H7 (cell line): ENCODE data around the gene KCNMA1. TPM values are rescaled to one million over a fixed set of nuclear protein-coding genes. Genes with fewer than 3 reads are reported as not detected.

ENCODE experiments used
- DNase-seq: peaks from one replicate; pipeline ENCODE4 v3.0.0; 2012
- H3K27me3 ChIP-seq: 2 replicates; pipeline ENCODE4 v1.6.0; 2011; ENCODE audit warnings: mild to moderate bottlenecking, low read length; ENCODE audit not compliant: control insufficient read depth, insufficient read depth
- H3K36me3 ChIP-seq: replicated peaks from 2 replicates; pipeline ENCODE4 v1.5.1; 2011; ENCODE audit warnings: low read length; ENCODE audit not compliant: control insufficient read depth, insufficient read depth
- H3K4me3 ChIP-seq: 2 replicates; pipeline ENCODE4 v1.5.1; 2011; ENCODE audit warnings: low read depth, mild to moderate bottlenecking, control low read depth, low read length, moderate library complexity; ENCODE audit not compliant: insufficient read depth
- total RNA-seq: library from RNA; depleted of rRNA; stranded (reverse); fragments of >200 nt; shearing (Covaris generic); gene quantifications from 2 replicates; pipeline ENCODE4 v1.2.3, GENCODE V29; 2014

The KCNMA1 gene
- total RNA-seq, 1 experiment from 2014 or later: 0.94 TPM

GRCh38 chr10:77360835-77361234 is 276.8 kb downstream of the KCNMA1 start:
- Histone ChIP-seq H3K4me3 (no peak overlapping the region), H3K36me3 (no peaks in the 10 kb centered on the region), H3K27me3 (no peaks in the 10 kb centered on the region; the same call in 1 of the 2 replicates)
- no peak for DNase-seq

DNA sequence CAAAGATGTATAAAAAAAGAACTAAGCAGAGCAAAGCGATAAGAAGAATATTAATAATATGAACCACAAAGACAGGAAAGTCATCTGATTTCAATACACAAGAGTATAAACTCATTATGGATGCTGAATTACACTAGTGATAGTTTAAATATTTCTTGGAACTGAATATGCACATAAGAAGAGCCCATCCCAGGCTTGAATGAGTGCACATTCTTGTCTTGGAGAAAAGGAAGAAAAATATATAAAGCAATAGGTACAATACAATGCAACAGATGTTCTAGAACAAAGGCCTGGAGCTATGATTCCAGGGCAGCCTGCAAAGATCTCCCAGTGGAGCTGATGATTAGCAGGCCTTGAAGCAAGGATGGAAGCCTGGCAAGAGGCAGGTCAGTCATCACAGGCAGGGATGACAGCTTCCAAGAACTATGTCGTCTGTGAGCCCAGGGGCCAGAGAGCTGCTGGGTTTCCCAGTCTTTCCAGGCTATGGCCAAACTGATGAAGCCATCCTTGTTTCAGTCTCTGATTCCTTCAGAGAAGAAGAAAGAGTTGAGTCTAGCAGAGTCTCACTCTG is 277.6 kb downstream of the KCNMA1 start:
- H3K36me3 ChIP-seq: no peaks in the 10 kb centered on the region
- DNase-seq: no peak
- H3K4me3 ChIP-seq: no peak overlapping the region
- H3K27me3 ChIP-seq: no peaks in the 10 kb centered on the region

- no peaks in the 10 kb centered on the region for H3K27me3 ChIP-seq
- DNase-seq: no peak
- no peaks in the 10 kb centered on the region for H3K36me3 ChIP-seq
- H3K4me3 ChIP-seq: no peak overlapping the region
Observed at GRCh38 chr10:77359287-77359691, 278.3 kb downstream of the KCNMA1 start.

DNA sequence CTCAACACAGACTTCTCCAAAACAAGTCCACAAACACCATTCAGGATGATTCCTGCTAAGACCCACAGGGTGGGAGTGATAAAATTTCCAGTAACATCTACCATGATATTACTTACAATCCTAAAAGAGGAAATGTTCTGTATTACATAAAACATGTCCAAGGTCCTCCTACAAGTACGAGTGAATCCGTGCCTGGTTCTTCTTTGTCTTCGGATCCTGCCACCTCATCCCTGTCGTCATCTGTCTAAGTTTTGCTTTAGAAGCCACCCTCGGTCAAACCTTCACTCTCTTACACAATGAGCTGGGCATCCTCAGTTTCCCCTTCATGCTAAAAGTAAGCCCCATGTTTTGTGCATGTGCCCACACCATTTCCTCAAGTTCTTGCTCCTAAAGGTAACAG is 279.0 kb downstream of the KCNMA1 start:
- H3K36me3 ChIP-seq: no peaks in the 10 kb centered on the region
- H3K27me3 ChIP-seq: no peaks in the 10 kb centered on the region
- DNase-seq: no peak
- H3K4me3 ChIP-seq: no peak overlapping the region

GRCh38 chr10:77357611-77358310 is 279.8 kb downstream of the KCNMA1 start:
- DNase-seq: no peak
- no peaks in the 10 kb centered on the region for H3K36me3 ChIP-seq
- H3K27me3 ChIP-seq: no peaks in the 10 kb centered on the region
- H3K4me3 ChIP-seq: no peak overlapping the region

GRCh38 chr10:77357185-77357584 is 280.4 kb downstream of the KCNMA1 start:
- DNase-seq: no peak
- Histone ChIP-seq H3K4me3 (no peak overlapping the region), H3K27me3 (no peaks in the 10 kb centered on the region), H3K36me3 (no peaks in the 10 kb centered on the region)

- no peaks in the 10 kb centered on the region for H3K27me3 ChIP-seq
- H3K36me3 ChIP-seq: no peaks in the 10 kb centered on the region
- no peak for DNase-seq
- H3K4me3 ChIP-seq: no peak overlapping the region
Observed at GRCh38 chr10:77355844-77356243, 281.8 kb downstream of the KCNMA1 start.

DNA sequence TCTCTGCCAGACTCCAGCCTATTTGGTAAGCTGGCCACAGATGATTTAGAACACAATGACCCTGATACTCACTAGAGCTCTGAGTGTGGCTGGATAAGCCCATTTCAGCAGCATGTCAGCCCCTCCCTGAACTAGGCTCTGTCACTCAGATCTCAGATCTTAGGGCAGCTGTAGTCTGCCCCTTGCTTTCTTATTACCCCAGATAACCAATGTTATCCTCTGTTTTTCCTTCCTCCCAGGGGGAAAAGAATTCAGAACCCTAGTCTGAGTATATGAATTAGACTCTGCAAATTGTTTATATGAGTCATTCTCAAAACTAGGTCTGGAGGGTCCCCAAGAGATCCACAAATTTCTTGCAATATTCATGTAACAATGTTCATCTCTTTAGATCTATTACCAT is 286.2 kb downstream of the KCNMA1 start:
- Histone ChIP-seq H3K27me3 (no peaks in the 10 kb centered on the region), H3K4me3 (no peak overlapping the region), H3K36me3 (no peaks in the 10 kb centered on the region)
- DNase-seq: no peak

DNA sequence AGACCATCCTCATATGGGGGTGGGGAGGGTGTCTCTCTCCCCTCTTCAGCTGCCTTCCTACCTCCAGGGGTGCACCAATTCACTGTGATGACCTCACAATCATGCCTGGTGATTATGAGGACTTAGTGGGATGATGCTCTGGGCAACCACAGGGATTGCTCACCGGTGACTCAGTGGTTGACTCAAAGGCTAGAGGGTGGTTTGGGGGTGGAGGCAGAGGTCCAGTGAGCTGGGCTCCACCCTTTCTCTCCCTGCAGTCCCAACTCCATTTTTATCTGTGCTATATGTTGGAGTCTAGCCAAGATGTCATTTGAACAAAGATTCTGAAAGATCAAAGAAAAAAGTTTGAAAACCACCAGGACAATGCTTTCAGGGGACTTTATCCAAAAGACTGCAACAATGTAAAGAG is 286.9 kb downstream of the KCNMA1 start:
- H3K36me3 ChIP-seq: no peaks in the 10 kb centered on the region
- no peak for DNase-seq
- no peak overlapping the region for H3K4me3 ChIP-seq
- H3K27me3 ChIP-seq: no peaks in the 10 kb centered on the region

- DNase-seq: no peak
Observed at GRCh38 chr10:77350134-77350533, 287.5 kb downstream of the KCNMA1 start.

GRCh38 chr10:77349226-77349625 is 288.4 kb downstream of the KCNMA1 start:
- Histone ChIP-seq H3K27me3 (no peaks in the 10 kb centered on the region), H3K4me3 (no peak overlapping the region), H3K36me3 (no peaks in the 10 kb centered on the region)
- DNase-seq: no peak

More at GRCh38 chr10:77350134-77350533, 287.5 kb downstream of the KCNMA1 start:
- H3K36me3 ChIP-seq: no peaks in the 10 kb centered on the region
- no peak overlapping the region for H3K4me3 ChIP-seq
- H3K27me3 ChIP-seq: no peaks in the 10 kb centered on the region

GRCh38 chr10:77348751-77349150 is 288.9 kb downstream of the KCNMA1 start:
- Histone ChIP-seq H3K27me3 (no peaks in the 10 kb centered on the region), H3K36me3 (no peaks in the 10 kb centered on the region), H3K4me3 (no peak overlapping the region)
- DNase-seq: no peak

DNA sequence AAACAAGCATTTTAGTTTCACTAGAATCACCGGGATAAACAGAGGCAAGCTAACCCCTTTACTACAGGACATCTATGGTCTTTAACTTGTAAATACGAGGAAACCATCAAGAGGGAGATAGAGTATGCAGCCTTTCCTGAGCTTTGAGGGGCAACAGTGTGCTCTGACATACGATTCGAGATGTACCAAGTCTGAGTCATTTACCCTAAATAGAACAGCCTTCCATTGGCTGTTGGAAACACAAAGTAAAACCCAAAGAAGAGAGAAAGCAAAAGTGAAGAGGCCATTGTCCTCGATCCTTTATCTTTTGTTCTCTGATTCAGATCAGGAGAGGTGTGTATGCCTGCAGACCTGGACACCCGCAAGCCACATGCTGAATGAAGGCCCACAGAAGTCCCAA is 289.5 kb downstream of the KCNMA1 start:
- H3K4me3 ChIP-seq: no peak overlapping the region
- no peaks in the 10 kb centered on the region for H3K27me3 ChIP-seq
- DNase-seq: no peak
- no peaks in the 10 kb centered on the region for H3K36me3 ChIP-seq

- DNase-seq: no peak
- Histone ChIP-seq H3K27me3 (no peaks in the 10 kb centered on the region), H3K4me3 (no peak overlapping the region), H3K36me3 (no peaks in the 10 kb centered on the region)
Observed at GRCh38 chr10:77347052-77347451, 290.6 kb downstream of the KCNMA1 start.

- no peaks in the 10 kb centered on the region for H3K36me3 ChIP-seq
- no peak overlapping the region for H3K4me3 ChIP-seq
- no peaks in the 10 kb centered on the region for H3K27me3 ChIP-seq
- no peak for DNase-seq
Observed at GRCh38 chr10:77341055-77341454, 296.6 kb downstream of the KCNMA1 start.
